CD4-positive, alpha-beta T cell treated with Interleukin-2 at 100 ng/mL for 4 hours (primary cell): ENCODE data around the gene PRR19.

ENCODE experiments used
- DNase-seq: peaks from one replicate; pipeline ENCODE4 v3.0.0-alpha.2; 2020; ENCODE audit warnings: low spot score

Gene PRR19

DNA sequence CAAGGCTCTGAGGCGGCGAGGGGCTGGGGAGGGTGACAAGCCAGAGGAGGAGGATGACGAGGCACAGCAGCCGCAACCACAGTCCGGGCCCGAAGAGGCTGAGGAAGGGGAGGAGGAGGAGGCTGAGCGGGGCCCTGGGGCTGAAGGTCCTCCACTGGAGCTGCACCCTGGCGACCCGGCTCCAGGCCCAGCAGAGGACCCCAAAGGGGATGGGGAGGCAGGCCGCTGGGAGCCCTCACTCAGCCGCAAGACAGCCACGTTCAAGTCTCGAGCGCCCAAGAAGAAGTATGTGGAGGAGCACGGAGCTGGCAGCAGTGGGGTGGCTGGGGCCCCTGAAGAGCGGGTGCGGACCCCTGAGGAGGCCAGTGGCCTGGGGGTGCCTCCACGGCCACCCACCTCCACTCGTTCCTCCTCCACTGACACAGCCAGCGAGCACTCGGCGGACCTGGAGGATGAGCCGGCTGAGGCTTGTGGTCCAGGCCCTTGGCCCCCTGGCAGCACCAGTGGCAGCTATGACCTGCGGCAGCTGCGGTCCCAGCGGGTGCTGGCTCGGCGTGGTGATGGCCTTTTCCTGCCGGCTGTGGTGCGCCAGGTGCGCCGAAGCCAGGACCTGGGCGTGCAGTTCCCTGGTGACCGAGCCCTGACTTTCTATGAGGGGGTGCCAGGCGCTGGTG is 29.9 kb upstream of the PRR19 start:
- DNase-seq: no peak

GRCh38 chr19:42272535-42272897 is 29.4 kb upstream of the PRR19 start:
- DNase-seq: no peak

DNA sequence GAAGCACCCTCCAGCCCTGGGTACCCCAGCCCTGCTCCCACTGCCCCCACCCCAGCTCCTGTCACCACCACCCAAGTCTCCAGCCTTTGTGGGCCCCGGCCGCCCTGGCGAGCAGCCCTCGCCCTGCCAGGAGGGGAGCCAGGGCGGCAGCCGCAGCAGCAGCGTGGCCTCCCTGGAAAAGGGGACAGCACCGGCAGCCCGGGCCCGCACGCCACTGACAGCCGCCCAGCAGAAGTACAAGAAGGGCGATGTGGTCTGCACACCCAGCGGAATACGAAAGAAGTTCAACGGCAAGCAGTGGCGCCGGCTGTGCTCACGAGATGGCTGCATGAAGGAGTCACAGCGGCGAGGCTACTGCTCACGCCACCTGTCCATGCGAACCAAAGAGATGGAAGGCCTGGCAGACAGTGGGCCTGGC is 28.9 kb upstream of the PRR19 start:
- no peak for DNase-seq

DNA sequence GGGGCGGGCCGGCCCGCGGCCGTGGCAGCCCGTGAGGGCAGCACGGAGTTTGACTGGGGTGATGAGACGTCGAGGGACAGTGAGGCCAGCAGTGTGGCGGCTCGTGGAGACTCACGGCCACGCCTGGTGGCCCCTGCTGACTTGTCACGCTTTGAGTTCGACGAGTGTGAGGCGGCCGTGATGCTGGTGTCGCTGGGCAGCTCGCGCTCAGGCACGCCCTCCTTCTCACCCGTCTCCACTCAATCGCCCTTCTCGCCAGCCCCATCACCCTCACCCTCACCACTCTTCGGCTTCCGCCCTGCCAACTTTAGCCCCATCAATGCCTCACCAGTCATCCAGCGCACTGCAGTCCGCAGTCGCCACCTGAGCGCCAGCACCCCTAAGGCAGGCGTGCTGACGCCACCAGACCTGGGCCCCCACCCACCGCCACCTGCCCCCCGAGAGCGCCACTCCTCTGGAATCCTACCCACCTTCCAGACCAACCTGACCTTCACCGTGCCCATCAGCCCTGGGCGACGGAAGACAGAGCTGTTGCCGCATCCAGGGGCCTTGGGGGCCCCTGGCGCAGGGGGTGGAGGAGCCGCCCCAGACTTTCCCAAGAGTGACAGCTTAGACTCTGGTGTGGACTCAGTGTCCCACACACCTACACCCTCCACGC is 28.4 kb upstream of the PRR19 start:
- DNase-seq: no peak

DNA sequence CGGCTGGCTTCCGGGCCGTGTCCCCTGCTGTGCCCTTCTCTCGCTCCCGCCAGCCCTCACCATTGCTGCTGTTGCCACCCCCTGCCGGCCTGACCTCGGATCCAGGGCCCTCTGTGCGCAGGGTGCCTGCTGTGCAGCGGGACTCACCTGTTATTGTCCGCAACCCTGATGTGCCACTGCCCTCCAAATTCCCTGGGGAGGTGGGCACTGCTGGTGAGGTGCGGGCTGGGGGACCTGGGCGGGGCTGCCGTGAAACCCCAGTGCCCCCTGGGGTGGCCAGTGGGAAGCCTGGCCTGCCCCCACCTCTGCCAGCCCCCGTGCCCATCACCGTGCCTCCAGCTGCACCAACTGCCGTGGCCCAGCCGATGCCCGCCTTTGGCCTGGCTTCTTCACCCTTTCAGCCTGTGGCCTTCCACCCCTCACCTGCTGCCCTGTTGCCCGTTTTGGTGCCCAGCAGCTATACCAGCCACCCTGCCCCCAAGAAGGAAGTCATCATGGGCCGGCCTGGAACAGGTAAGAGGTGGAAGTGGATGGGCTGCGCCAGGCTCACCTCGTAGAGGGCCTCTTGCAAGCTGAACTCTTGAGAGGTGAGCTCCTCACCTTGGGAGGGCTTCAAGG is 27.8 kb upstream of the PRR19 start:
- no peak for DNase-seq

DNA sequence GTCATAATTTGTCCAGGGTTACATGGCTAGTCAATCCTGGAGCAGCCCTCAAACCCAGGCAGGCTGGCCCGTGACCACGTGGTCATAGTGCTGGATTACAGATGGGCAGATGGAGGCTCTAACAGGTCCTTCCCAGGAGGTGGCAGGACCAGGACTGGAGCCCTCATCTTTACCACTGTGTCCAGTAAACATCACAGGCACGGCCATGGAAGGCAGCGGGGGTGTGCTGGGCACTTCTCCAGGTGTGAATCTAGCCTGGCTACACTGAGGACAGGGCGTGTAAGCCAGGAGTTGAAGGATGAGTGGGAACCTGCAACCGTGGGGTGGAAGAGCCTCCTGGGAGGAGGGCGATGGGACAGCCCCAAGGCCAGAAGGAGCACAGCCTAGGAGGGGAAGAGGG is 26.8 kb upstream of the PRR19 start:
- no peak for DNase-seq

DNA sequence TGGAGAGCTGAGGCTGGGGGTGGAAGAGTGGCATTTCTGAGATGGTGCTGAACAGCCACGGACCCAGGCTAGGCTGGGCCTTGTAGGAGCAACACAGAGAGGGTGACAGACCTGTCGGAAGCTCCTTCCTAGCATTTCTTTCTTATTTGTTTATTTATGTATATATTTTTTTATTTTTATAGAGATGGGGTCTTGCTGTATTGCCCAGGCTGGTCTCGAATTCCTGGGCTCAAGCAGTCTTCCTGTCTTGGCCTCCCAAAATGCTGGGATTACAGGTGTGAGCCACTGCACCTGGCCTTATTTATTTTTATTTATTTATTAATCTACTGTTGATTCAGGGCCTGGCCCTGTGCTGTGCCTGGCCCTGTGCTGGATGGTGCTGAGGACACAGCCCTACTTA is 26.4 kb upstream of the PRR19 start:
- no peak for DNase-seq

- DNase-seq: no peak
Measured at GRCh38 chr19:42276284-42276683, 25.6 kb upstream of the PRR19 start.

- peak; percentile 33 for DNase-seq
Measured at GRCh38 chr19:42276821-42277220, 25.1 kb upstream of the PRR19 start.

- no peak for DNase-seq
Measured at GRCh38 chr19:42277821-42278451, 24.0 kb upstream of the PRR19 start.

DNA sequence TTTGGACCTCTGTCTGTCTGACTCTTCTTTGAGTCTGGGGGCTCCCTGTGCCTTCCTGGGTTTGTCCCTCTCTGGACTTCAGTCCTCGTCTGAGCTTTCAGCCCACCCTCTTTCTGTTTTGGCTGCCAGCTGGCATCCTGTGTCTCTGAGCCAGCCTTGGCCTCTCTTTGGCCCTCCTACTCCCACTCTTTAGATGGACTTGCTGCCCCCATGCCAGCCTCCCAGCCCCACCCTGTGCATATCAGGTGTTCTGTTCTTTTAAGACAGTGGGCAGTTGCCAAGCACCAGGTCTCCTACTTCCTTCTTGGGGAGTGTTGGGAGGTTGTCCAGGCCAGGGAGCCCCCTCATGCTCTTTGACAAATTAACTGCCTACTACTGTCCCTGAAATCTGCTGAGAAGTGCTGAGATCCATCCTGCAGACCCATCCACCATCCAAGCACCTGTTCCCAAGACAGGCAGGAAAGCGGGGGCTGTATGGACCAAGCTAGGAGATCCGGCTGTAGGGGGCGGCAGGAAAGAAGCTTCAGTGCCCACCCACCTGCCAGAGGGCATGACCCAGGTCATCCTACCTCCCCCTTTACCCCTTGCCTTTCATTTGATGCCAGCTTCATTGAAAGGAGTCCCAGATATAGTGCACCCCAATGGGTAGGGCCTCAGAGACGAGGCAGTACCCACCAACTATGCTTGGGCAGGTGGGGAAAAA is 23.3 kb upstream of the PRR19 start:
- DNase-seq: no peak

GRCh38 chr19:42279155-42279901 is 22.6 kb upstream of the PRR19 start:
- DNase-seq: no peak

DNA sequence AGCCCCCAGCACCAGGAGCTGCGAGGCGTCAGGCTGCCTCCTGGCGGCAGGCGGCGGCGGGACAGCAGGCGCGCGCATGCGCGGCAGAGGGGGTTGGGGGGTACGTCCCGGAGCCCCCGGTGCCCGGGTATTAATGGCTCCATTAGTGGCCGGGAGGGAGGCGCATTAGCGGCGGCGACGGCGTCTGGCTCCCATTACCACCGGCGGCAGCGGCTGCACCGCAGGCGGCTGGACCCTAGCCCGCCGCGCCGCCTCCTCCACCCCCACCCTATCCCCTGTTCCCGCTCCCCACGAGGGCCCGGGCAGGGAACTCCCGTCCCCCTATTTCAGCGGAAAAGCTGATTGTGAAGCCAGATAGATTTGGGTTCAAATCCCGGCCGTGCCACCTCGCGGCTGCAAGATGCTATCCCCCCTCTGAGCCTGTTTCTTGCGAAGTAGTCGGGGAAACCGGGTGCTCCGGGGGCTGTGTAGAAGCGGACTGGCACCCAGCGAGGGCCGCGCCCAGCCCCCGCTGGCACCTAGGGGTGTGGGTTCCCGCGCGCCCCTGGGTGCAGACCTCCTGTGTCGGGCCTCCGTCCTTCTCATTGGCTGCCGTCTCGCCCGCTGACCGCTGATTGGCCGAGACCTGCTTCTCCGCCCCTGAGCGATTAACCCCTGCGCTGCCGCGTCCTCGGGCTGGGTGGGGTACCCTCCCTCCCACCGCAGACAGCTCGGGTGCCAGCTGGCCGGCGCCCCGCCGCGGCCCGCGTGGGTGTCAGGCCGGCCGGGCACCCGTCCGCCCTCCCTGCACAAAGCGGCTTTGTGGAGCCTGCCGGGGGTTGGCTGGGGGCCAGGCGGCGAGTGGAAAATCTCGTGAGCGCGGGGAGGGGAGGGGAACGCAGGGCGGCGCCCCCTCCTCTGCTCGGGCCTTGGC is 21.8 kb upstream of the PRR19 start:
- DNase-seq: peak; percentile 91

- no peak for DNase-seq
Measured at GRCh38 chr19:42280815-42281145, 21.2 kb upstream of the PRR19 start.

DNA sequence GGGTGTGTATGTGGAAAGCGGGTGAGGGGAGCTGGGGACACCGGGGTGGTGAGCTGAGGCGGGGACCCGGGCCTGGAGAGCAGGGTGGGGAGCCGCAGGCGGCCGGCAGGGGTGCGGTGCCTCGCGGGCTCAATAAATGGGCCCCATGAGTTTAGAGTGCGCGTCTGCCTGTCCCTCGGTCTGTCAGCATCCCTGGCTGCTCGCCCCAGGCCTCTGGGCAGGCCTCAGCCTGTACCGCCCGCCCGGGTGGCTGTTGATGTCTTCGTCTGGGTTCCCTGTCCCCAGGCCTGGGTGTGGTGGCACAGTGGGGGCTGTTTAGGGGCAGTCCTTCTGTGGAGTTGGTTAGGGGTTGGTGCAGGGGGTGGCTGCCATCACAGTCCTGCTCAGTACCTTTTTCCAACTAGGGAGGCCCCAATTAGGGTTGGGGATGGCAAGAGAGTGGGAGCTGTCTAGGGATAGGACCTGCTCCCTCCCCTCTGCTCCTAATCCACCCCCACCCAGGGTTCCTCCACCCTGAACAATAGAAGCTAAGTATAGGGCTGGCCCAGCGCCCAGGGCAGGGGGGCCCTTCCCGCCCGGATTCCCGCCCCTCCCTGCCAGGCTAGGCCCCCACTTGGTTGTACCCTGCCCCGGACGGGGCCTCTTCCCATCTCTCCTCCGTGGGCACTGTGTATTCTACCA is 20.6 kb upstream of the PRR19 start:
- no peak for DNase-seq

- no peak for DNase-seq
Measured at GRCh38 chr19:42281827-42282762, 19.8 kb upstream of the PRR19 start.

DNA sequence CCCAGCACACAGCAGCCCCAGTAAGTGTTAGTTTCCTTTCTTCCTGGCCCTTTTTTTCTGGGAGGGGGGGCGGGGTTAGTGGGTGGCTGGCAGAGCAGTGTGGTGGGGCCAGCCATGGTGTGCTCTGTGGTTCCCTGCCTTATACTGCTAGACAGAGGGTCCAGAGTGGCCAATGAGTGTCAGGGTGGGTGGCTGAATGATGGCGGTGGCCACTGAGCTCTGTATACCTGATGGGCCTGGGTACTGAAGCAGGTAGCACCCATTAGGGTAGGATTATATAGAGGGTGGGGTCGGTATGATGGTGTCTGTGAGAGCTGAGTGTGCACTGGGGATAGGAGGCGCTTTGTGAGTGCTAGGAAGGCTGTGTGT is 19.1 kb upstream of the PRR19 start:
- no peak for DNase-seq

DNA sequence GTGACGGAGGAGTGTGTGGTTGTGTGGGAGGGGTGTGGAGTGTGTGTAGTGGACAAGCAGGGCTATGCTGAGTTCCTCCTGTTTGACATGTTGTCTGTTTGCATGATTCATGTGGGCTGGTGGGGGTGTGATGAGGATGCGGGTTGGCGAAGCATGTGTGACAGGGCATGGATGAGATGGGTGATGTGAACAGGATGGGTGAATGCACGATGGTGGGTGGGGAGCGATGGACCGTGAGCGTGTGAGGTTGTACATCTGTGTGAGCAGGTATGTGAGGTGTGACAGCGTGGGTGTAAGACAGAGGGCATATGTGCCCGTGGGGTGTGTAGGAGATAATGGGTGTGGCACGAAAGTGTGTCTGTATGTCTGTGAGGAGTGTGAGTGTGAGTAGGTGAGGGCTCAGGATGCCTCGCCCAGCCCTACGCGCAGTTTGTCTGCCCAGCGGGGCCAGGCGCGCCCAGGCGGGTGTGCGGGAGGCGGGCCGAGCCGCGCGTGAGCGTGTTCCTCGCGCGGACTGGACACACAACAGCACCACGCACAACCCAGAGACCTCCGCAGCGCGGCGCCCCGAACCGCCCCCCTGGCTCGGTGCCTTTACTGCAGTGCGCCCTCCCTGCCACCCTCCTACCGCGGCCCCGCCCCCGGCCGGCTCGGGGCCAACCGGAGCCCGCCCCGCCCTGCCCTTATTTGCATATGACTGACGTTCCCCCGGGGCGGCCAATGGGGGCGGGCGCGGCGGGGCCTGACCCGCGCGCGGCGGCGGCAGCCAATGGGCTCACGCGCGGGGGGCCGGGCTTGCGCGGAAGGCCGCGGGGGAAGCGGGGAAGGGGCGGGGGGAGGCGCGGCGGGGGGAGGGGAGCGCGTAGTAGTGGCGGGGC is 18.5 kb upstream of the PRR19 start:
- DNase-seq: peak; percentile 96
